ENCODE measurements around the gene SENP8.

- TF ChIP-seq, protein P1, sequence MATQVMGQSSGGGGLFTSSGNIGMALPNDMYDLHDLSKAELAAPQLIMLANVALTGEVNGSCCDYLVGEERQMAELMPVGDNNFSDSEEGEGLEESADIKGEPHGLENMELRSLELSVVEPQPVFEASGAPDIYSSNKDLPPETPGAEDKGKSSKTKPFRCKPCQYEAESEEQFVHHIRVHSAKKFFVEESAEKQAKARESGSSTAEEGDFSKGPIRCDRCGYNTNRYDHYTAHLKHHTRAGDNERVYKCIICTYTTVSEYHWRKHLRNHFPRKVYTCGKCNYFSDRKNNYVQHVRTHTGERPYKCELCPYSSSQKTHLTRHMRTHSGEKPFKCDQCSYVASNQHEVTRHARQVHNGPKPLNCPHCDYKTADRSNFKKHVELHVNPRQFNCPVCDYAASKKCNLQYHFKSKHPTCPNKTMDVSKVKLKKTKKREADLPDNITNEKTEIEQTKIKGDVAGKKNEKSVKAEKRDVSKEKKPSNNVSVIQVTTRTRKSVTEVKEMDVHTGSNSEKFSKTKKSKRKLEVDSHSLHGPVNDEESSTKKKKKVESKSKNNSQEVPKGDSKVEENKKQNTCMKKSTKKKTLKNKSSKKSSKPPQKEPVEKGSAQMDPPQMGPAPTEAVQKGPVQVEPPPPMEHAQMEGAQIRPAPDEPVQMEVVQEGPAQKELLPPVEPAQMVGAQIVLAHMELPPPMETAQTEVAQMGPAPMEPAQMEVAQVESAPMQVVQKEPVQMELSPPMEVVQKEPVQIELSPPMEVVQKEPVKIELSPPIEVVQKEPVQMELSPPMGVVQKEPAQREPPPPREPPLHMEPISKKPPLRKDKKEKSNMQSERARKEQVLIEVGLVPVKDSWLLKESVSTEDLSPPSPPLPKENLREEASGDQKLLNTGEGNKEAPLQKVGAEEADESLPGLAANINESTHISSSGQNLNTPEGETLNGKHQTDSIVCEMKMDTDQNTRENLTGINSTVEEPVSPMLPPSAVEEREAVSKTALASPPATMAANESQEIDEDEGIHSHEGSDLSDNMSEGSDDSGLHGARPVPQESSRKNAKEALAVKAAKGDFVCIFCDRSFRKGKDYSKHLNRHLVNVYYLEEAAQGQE (IDR thresholded peaks at IDR 0.05; ENCODE audit: low read depth): no peak
- TF ChIP-seq, protein P2, sequence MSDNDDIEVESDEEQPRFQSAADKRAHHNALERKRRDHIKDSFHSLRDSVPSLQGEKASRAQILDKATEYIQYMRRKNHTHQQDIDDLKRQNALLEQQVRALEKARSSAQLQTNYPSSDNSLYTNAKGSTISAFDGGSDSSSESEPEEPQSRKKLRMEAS (IDR thresholded peaks at IDR 0.05): no peak
- TF ChIP-seq EP300 (IDR thresholded peaks at IDR 0.05; ENCODE audit: borderline replicate concordance) (no peak), YY1 (IDR thresholded peaks at IDR 0.05; ENCODE audit: low read depth) (no peak), CREB1 (IDR thresholded peaks at IDR 0.05; ENCODE audit: low read depth) (no peak), TCF12 (IDR thresholded peaks at IDR 0.05; ENCODE audit: low read depth) (no peak), CEBPB (IDR thresholded peaks at IDR 0.05) (no peak), EGR1 (IDR thresholded peaks at IDR 0.05) (no peak), ZBTB7A (IDR thresholded peaks at IDR 0.05; ENCODE audit: low read depth) (no peak), FOXM1 (IDR thresholded peaks at IDR 0.05; ENCODE audit: borderline replicate concordance, low read depth) (no peak), TAF1 (IDR thresholded peaks at IDR 0.05; ENCODE audit: low read depth) (no peak), USF1 (IDR thresholded peaks at IDR 0.05) (no peak), NFIC (IDR thresholded peaks at IDR 0.05) (no peak)
These were observed 71.2 kb downstream of the SENP8 start for GRCh38 chr15:72189250-72189902.

Data from Ishikawa (cell line).